Epithelial cell of esophagus (primary cell): ENCODE measurements around the gene CPED1.

ENCODE experiments used
- DNase-seq: peaks from one replicate; pipeline ENCODE4 v3.0.0; 2010; ENCODE audit warnings: low read depth
- H3K4me3 ChIP-seq: 2 replicates; pipeline ENCODE4 v1.5.1; 2011; ENCODE audit warnings: mild to moderate bottlenecking, low read length, control low read depth
- CTCF ChIP-seq: IDR thresholded peaks from 2 replicates; pipeline ENCODE4 v1.5.1; 2011; ENCODE audit warnings: low read depth, mild to moderate bottlenecking, low read length, control low read depth, inconsistent platforms; ENCODE audit not compliant: insufficient read depth; ENCODE audit errors: missing control alignments

Gene CPED1

GRCh38 chr7:121153411-121153810 is 164.9 kb downstream of the CPED1 start:
- DNase-seq, result no peak
- H3K4me3 ChIP-seq, result no peak overlapping the region
- no peak for TF ChIP-seq CTCF

GRCh38 chr7:121153995-121154394 is 165.5 kb downstream of the CPED1 start:
- no peak for DNase-seq
- no peak for TF ChIP-seq CTCF
- H3K4me3 ChIP-seq, result no peak overlapping the region

- no peak for DNase-seq
Observed at GRCh38 chr7:121156825-121157224, 168.3 kb downstream of the CPED1 start.

GRCh38 chr7:121157341-121157751 is 168.8 kb downstream of the CPED1 start:
- no peak for DNase-seq
- H3K4me3 ChIP-seq, result no peak overlapping the region
- no peak for TF ChIP-seq CTCF

More at GRCh38 chr7:121156825-121157224, 168.3 kb downstream of the CPED1 start:
- H3K4me3 ChIP-seq, result no peak overlapping the region
- TF ChIP-seq CTCF, result no peak

- no peak for TF ChIP-seq CTCF
- no peak for DNase-seq
- H3K4me3 ChIP-seq, result no peak overlapping the region
Observed at GRCh38 chr7:121157885-121158590, 169.5 kb downstream of the CPED1 start.

- no peak for DNase-seq
- H3K4me3 ChIP-seq, result no peak overlapping the region
- no peak for TF ChIP-seq CTCF
Observed at GRCh38 chr7:121158665-121159064, 170.2 kb downstream of the CPED1 start.

GRCh38 chr7:121159553-121159952 is 171.0 kb downstream of the CPED1 start:
- no peak for TF ChIP-seq CTCF
- DNase-seq, result no peak
- H3K4me3 ChIP-seq, result no peak overlapping the region
